Putamen (tissue), 1 donor: ENCODE results near the gene TRIP10.

Source experiments
- DNase-seq: peaks from one replicate; pipeline ENCODE4 v3.0.0-alpha.2; 2016; ENCODE audit warnings: low spot score

Gene TRIP10

DNA sequence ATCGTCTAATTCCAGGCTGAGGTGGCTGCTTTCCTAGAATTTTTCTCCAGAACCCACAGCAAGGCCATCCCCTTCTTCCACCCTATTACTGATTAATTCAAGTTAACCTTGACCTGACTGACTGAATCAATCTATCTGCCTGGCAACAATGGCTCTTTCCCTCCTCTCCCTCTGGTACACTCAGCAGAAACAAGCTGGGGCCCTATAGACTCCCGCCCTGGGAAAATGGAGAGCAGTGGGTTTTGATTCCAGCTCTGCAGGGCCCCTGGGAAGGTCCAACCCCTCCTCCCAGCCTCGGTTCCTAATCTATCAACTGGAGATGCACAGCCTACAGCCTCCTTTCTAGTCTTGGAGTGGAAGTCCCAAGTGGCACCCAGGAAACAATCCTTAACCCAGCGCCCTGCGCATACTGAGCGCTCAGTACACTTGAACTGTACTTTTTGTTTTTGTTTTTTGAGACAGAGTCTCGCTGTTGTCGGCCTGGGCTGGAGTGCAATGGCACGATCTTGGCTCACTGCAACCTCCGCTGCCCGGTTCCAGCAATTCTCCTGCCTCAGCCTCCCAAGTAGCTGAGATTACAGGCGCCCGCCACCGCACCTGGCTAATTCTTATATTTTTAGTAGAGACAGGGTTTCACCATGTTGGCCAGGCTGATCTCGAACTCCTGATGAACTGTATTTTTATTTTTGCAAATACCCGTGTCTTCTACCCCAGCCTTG lies 13.8 kb upstream of the TRIP10 start:
- no peak for DNase-seq

DNA sequence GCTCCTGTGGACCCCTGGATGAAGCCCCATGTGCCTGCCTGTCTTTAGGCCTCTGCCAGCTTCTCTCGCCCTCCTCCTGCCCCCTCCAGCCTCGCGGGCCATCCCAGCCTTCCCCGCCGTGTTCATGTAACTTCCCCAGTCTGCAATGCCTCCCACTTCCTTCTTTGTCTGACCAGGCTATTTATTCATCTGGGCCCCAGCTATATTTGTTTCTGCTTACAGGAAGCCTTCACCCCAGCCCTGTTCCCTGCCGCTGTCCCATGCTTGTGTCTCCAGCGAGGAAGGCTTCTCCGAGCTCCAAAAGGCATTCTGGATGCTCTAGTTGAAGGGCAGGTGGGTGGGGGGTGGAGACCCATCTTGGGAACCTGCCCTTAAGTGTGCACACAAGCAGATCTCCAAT lies 11.1 kb upstream of the TRIP10 start:
- DNase-seq, result no peak

DNA sequence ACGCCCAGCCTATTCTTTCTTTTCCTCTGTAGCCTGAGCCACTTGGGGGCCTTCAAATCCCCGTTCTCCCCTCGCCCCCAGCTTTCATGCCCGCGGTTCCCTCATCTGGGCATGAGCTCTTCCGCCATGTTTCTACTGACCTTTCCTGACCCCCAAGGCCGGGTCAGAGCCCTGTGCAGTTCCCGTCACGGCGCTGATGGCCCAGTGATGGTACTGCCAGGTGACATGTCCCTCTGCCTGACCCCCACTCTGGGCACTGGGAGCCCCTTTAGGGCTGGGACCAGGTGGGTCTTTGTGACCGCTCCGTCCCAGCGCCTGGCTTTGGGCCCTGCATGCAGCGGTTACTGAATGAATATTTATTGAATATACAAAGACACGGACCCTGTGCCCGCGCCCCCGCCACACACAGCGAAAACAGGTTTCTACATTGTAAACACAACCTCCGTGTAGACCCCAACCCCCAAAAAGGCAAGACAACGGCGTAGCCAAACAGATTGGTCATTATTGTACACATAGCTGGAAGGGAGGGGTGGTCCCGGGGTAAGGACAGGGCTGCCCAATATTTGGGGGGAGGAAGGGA lies 9.8 kb upstream of the TRIP10 start:
- DNase-seq, result no peak

DNA sequence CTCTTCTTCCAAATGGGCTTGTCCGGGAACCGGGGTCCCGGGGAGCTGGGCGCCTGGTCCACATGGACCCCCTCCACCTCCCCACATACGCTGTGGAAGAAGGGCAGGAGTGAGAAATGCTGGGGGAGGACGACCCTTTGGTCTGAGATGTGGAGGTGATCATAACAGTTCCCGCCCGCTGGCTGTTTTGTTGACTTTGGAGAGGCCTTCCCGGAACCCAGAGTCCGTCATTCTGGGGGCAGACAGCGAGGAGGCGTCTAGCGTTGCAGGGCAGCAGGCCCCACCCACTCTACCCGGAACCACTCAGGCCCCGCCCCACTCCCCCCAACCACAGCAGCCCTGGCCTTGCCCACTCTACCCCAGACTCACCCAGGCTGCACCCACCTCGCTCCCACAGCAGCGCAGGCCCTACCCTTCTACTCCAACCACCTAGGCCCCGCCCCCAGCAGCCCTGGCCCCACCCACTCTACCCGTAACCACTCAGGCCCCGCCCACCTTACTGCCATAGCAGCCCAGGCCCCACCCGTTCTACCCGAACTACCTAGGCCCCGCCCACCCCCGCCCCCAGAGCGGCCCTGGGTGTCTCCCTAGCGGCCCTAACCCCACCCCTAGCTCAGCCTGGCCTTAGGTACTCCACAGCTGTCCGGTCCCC lies 9.2 kb upstream of the TRIP10 start:
- peak; percentile 34 for DNase-seq

DNA sequence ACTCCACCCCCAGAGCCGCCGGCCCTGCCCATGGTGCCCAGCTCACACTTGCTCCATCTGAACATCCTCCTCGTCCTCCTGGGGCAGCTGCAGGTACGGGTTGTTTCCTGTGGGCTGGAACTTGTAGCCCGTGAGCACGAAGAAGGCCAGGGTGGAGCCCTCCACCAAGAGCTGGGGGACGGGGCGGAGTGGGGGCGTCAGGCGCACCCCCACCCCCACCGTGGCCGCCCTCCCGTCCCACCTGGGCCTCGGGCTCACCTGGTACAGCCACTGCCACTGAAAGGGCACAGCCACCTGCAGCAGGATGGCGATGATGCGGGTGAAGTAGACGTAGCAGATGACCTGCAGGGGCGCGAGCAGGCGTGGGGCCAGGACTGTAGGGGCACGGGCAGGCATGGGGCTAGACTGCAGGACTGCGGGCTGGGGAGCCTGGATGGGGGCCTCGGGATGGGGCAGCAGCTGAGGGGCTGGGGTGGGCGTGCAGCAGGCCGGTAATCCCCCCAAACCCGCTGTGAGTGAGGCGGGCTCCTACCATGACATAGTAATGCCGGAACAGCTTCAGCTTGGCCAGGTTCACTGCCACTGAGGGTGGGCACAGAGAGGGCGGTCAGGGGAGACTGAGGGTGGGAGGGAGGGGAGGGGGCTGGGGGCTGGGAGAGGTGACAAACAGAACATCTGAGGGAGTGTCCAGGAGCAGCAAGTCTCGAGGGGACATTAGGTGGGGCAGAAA lies 8.4 kb upstream of the TRIP10 start:
- no peak for DNase-seq

DNA sequence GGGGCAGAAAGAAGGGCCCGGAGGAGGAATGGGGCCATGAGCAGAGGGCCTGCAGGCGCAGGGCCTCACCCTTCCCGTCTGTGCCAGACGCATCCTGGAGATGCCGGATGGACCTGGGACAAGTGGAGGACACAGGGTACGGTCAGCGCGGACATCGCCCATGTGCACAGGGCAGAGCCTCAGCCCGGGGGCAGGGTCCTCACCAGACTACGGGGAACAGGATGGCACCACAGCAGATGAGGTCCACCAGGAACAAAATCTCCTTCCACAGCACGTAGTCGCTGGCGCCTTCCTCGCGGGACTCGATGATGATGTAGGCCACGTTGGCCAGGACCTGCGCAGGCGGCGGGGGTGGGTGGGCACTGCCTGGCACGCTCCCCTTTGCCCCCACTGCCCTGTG lies 7.7 kb upstream of the TRIP10 start:
- DNase-seq, result no peak

DNA sequence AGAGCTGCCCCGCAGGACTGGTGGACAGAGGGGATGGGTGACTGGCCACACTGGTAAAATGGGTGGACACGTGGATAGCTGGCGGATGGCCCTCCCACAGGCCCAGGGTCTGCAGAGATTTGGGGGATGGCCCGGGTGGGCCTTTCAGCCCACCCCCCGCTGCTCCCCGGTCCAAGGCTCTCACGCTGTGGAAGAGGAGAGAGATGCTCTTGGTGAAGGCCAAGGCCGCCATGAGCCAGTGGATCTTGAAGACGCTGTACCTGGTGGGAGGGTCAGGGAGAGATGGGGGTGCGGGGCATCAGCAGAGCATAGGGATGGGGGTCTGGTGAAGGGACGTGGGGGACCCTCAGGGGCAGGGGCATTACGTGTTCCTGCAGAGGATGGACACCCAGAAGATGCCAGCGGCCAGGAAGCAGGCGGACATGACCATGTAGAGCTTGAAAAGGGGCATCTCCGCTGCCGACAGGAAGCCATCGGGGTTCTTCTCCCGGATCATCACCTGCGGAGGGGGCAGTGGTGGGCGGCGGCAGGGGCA lies 6.6 kb upstream of the TRIP10 start:
- DNase-seq, result no peak

DNA sequence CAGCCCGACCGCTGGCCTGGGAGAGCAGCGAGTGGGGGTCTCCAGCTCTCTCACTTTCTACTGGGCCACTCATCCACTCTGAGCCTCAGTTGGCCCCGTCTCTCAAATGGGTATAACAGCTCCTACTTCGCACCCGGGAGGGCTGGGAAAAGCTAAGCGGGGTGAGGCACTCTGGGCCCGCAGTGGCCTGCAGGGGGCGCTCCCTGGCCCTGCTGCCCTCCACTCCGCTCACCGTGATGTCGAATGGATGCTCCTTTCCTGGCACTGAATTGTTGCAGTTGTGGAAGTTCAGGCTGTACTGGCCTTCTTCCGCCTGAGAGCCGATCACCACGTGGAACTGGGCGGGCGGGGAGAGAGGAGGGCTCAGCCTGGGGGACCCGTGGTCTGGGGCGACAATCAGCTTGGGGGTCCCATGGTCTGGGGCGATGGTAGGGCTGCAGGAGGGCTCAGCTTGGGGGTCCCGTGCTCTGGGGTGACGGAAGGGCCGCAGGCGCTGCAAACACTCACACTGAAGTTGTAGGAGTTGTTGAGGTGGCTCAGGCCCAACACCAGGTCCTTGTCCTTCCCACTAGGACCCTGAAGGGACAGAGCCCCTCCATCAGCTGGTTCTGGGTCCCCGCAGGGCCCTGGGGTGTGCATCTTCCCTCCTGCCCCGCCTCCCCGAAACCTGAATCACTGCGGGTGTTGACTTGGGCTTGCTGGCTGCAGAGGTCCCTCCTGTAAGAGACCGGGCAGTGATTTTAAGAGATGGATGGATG lies 6.0 kb upstream of the TRIP10 start:
- DNase-seq, result no peak

DNA sequence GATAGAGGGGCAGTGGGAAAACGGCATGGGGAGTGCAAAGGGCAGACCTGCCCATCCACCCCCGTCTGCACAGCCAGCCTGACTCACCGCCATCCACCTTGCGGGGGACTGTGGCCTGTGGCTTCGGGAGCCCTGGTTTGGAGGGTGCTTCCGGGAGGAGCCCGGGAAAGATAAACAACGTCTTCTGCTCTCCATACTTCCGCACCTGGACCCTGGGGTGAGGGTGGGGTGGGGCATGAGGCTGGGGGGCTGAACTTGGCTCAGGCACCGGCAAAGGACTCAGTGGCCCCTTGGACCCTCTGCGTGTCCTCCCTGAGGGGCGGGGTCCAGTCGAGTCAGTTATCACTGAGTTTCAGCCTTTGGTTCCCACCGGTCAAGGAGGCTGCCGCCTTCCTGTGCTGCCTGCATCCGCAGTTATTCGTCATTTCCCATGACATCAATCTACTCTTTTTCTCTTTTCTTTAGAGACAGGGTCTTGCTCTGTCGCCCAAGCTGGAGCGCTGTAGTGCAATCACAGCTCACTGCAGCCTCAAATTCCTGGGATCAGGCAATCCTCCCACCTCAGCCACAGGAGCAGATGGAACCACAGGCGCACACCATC lies 5.3 kb upstream of the TRIP10 start:
- DNase-seq, result no peak

DNA sequence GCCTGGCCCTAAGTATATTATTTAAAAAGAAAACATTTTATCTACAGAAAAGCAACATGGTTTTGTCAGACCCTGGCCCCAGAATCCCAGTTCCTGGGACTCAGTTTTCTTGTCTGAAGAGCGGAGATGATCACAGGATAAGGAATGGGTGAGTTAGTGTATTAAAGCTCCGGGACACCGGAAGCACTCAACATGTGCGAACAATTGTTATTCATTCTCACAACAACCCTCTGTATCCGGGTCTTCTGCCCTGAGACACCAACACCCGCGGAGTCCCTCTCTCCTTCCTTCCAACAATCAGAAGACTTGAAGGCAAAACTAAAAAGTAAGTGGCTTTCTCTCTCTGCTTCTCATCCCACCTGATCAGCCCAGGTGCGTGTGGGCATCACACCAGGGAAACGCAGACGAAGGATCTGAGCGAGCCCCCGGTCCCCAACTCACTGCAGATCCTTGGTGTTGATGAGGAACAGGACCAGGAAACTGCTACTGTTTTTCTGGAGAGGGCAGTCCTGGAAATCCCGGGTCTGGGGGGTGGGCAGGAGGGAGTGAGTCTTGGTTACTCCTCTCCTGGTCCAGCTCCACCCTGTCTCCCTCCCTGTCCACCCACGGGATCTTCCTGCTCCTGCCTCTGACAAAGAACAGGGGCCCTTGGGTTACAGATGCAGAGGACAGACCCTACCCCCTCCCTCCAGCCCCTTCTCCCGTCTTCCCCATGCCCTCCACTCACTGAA lies 4.1 kb upstream of the TRIP10 start:
- no peak for DNase-seq

DNA sequence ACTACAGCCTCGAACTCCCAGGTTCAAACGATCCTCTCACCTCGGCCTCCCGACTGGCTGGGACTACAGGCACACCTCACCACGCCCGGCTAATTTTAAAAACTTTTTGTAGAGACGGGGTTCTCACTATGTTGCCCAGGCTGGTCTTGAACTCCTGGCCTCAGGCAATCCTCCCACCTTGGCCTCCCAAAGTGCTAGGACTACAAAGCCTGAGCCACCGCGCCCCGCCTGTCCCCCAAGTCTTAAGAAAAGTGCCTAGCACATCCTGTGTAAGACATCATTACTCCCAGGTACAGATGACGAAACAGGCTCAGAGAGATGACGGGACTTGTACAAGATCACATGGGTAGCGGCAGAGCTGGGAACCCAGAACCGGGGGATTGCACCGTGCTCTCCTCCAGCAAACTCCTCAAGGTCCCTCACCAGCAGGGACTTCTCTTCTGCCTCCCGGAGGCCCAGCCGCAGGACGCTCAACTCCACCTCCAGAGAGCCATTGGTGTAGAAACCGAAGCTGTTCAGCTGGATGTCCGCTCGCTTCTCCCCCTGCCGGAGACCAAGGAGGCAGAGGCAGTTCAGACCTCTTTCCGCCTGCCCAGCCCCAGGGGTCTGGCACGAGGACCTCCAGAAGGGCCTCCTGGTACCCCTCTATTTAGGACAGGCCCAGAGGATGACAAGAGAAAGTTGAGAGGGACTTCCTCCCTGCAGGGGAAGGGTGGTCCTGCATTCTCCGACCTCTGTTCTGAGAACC lies 3.1 kb upstream of the TRIP10 start:
- peak; percentile 50 for DNase-seq

DNA sequence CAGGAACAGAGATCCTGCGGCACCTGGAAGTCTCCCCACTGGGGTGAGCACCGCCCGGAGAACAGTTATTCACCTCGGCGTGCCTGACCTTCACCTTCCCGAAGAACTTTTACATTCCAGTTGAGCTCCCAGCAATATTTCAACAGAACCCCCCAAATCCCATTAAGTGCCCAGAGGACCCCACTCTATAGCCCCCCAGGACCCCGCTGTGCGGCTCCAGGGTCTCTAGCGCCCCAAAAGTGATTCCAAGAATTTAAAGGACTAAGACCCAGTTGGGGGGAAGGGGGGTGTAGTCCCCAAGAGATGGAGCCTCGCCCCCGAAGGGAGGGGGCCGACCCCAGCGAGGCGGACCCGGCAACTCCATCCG lies 2.6 kb upstream of the TRIP10 start:
- DNase-seq, result no peak

DNA sequence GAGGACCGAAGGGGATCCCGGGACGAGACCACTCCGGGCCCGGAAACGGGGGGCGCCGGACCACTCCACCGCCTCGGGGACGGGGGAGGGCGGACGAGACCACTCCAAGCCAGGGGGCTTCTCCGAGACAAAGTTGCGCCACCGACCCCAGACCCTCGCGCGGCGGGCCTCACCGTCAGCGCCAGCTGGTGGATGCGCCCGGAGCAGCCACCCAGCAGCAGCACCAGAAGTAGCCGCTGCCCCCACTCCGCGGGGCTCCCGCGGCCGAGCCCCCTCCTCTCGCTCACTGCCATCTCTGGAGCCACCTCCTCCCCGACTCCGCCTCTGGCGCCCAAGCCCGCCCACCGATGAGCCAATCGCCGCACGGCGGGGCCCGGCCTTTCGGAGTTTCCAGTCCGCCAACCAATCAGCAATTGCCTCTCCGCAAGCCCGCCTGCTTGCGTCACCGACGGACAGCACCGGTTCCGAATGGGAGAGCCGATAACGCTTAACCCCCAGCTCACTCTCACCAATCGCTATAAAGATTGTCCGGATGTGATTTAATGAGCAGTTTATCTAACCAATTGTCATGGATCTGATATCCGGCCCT lies 2.1 kb upstream of the TRIP10 start, which contains the start of gene GPR108:
Gene GPR108 (minus strand): TSS at position 297 of the 589 bp plus-strand sequence. CDS start 4 bp downstream, at position 293.
- DNase-seq, result peak; percentile 86

DNA sequence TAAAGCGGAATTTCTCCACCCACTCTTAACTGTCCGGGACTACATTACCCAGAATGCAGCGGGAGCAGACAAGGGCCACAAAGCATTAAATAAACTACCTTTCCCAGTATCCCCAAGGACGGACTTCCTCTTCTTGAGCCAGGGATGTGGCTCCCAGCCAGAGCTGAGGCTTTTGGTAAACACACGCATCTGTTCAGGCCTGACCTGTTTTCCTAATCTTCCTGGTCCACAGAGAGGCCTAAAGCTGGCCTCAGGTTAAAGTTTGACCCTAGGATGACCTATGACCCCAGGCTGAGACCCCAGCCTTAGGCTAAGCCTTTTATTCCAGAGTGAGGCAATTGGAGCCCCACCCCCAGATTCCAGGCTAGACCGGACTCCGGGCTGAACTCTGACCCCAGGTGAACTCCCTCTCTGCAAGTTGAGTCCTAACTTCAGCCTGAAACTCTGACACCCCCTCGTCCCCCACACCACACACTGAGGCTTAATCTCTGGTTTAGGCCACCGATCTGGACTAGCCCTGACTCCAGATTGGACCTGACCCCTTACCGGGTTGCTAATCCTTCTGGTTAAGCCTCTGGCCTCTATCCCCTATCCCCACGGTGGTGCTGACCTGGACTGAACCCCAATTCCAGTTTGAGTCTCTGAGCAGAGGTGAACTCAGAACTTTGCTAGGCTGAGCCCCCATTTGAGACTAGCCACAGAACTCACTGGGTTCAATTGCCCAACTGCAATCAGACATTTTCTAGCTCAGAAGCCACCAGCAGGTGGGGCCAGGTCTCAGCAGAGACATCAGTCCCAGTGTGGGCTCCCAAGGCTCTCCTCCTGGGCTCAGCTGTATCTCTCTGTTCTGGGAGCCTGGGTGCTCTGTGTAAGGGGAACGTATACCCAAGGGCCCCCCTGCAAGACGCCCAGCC lies 1.4 kb upstream of the TRIP10 start:
- DNase-seq, result peak; percentile 100

DNA sequence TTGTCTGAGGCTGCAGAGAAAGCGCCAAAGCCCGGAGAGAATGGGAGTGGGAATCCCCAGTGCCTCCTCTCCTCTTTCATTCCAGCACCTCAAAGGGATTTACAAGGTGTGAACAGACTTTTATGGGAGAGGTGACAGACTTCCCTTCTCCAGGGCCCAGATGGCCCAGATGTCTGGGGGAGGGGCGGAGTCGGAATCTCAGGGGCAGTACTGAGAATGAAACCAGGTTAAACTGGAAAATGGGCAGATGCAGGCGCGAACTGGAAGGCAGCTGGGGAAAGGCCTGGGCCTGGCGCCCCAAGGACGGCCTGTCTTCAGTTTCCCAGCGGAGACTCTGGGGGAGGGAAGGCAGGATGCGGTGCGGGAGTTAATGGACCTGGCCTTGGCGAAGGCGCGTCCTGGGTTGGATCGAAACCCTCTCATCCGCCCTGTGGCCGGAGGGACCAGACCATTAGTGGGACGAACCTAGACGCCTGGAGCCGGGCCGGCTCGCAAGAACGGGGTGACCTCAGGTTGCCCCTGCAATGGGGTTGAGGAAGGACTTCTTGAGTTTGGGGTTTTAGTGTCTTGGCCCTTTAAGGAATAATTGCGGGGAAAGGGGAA lies 592 bp upstream of the TRIP10 start:
- DNase-seq, result no peak

DNA sequence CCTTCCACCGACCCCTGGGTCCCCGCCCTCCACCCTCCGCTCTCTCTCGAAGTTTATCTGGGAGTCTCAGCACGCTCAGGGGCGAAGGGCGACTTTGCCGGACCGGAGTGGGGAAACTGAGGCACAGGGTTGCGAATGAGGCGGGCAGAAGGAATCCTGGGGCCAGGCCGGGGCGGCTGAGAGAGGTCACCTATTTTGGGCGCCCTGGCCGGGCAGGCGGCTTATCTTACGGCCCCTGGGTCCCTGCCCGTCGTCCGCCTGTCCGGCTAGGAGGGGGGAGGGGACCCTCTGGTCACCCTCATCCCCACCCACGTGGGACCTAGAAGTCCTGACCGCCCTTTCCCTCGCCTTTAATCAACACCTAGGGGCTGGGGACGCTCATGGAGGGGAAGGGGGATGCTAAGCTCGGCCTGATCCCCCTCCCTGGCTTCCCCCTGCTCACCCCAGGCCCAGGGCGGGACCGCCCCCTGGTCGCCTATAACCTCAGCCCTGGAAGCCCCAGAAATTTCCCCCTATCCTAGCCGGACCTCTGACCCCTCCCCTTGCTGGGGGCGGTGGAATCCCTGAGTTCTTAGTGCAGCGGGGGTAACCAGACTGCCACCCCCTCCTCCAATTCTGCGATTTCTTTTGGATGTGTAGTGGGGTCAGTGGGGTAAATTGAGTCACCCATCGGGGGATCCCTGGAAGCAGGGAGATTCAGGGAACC lies 556 bp downstream of the TRIP10 start:
- DNase-seq, result no peak

DNA sequence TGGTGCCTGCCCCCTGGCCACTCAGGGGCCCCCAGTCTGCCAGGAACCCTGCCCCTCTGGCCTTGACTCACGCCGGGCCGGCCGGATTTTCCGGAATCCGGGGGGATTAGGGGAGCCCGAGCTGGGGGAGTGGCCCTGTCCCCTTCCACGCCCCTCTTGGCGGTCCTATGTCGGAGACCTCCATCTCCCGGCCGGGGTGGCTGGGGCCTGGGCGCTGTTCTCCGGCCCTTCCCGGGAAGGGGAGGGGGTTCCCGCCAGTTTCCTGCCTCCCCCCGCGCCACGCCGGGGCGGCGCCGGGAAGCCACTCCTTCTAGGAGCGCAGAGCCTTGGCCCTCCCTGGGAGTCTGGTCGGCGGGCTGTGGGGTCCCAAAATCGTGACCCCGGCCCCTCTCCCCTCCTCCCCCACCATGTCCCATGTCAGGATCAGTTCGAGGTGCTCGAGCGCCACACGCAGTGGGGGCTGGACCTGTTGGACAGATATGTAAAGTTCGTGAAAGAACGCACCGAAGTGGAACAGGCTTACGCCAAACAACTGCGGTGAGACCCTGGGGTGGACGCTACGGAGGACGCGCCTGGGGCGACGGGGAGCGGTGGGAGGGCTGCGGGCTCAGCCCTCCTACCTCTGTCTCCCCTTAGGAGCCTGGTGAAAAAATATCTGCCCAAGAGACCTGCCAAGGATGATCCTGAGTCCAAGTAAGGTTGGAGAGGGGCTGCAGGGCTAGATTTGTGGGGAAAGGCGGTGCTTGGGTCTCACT lies 1.3 kb downstream of the TRIP10 start:
- DNase-seq, result no peak
